Parietal lobe (tissue), 2 donors: Measurements from ENCODE around the gene CTSS. TPM values are rescaled to one million over a fixed set of nuclear protein-coding genes. Genes with fewer than 3 reads are reported as not detected.

Source experiments
- small RNA-seq: library from RNA; depleted of rRNA; stranded (forward); fragments of <200 nt; gene quantifications from one replicate; pipeline ENCODE3, GENCODE V24; 2014; ENCODE audit warnings: low replicate concordance
- total RNA-seq: library from RNA; depleted of rRNA; stranded (reverse); fragments of >200 nt; gene quantifications from one replicate; pipeline ENCODE4 v1.2.3, GENCODE V29; 2014

The CTSS gene
- total RNA-seq: 4.4 TPM

GRCh38 chr1:150765296-150765976 is at the start of gene CTSS:
Gene CTSS (minus strand): TSS chr1:150765778. CDS start chr1:150764763, 1,015 bp downstream.

GRCh38 chr1:150808121-150808520 is 42.5 kb upstream of the CTSS start, which contains the start of gene CTSK:
Gene CTSK (minus strand): TSS chr1:150808260. CDS start chr1:150806805, 1,455 bp downstream.

GRCh38 chr1:150720703-150721102 is 44.9 kb downstream of the CTSS start, which contains the start of gene HORMAD1:
Gene HORMAD1 (minus strand): TSS chr1:150720895. CDS start chr1:150719505, 1,390 bp downstream.

GRCh38 chr1:150696995-150697927 is 68.3 kb downstream of the CTSS start, which contains the start of gene GOLPH3L:
Gene GOLPH3L (minus strand): TSS chr1:150697154. CDS start chr1:150694838, 2,316 bp downstream.

Small RNAs within 50 kb of the gene (small RNA-seq; reads per million reads assigned to genes)
- not detected for gene RNU6-1042P
- not detected for gene RNU6-1309P

Other genes starting within 250 kb of the CTSS start
- 0.31 TPM for gene ADAMTSL4, start 216.4 kb downstream of the CTSS start, total RNA-seq
- 113 TPM for gene MCL1, start 186.2 kb downstream of the CTSS start, total RNA-seq
- 132 TPM for gene ENSA, start 136.2 kb downstream of the CTSS start, total RNA-seq
- gene GOLPH3L, start 68.6 kb downstream of the CTSS start, total RNA-seq: 6.3 TPM
- 0.63 TPM for gene HORMAD1, start 44.9 kb downstream of the CTSS start, total RNA-seq
- gene CTSK, start 42.5 kb upstream of the CTSS start, total RNA-seq: 5.3 TPM
- 45.1 TPM for gene ARNT, start 110.8 kb upstream of the CTSS start, total RNA-seq
- gene CTXND2, start 121.4 kb upstream of the CTSS start, total RNA-seq: not detected
- 78.3 TPM for gene SETDB1, start 160.6 kb upstream of the CTSS start, total RNA-seq
- gene CERS2, start 209.1 kb upstream of the CTSS start, total RNA-seq: 36.0 TPM
- not detected for gene ANXA9, start 216.5 kb upstream of the CTSS start, total RNA-seq
- 14.4 TPM for gene MINDY1, start 241.1 kb upstream of the CTSS start, total RNA-seq
- 25.0 TPM for gene PRUNE1, start 242.7 kb upstream of the CTSS start, total RNA-seq